HEK293T (cell line): ENCODE results near the gene SHOX.

Source experiments
- ARNT ChIP-seq: fragments of 450-650 bp; IDR thresholded peaks from 2 replicates; pipeline ENCODE4 v1.6.1; 2017; ENCODE audit warnings: mild to moderate bottlenecking
- BHLHE40 ChIP-seq: fragments of 450-650 bp; IDR thresholded peaks from 2 replicates; pipeline ENCODE4 v1.6.1; 2016; ENCODE audit warnings: mild to moderate bottlenecking, moderate library complexity, borderline replicate concordance
- CTBP1 ChIP-seq: fragments of 450-650 bp; IDR thresholded peaks from 2 replicates; pipeline ENCODE4 v1.6.1; 2016; ENCODE audit warnings: borderline replicate concordance
- ELF4 ChIP-seq: fragments of 450-650 bp; IDR thresholded peaks from 2 replicates; pipeline ENCODE4 v1.6.1; 2017; ENCODE audit warnings: antibody characterized with exemption
- FOXA1 ChIP-seq: fragments of 450-650 bp; IDR thresholded peaks from 2 replicates; pipeline ENCODE4 v1.6.1; 2016; ENCODE audit warnings: mild to moderate bottlenecking
- FOXK2 ChIP-seq: fragments of 450-650 bp; IDR thresholded peaks from 2 replicates; pipeline ENCODE4 v1.6.1; 2016; ENCODE audit warnings: mild to moderate bottlenecking
- FOXM1 ChIP-seq: fragments of 450-650 bp; IDR thresholded peaks from 2 replicates; pipeline ENCODE4 v1.6.1; 2017; ENCODE audit warnings: mild to moderate bottlenecking, borderline replicate concordance
- L3MBTL2 ChIP-seq: fragments of 450-650 bp; conservative IDR thresholded peaks from 2 replicates; pipeline ENCODE4 v1.6.1; 2016; ENCODE audit warnings: mild to moderate bottlenecking
- NFRKB ChIP-seq: fragments of 450-650 bp; IDR thresholded peaks from 2 replicates; pipeline ENCODE4 v1.6.1; 2016; ENCODE audit warnings: mild to moderate bottlenecking, moderate library complexity
- SP1 ChIP-seq: fragments of 450-650 bp; IDR thresholded peaks from 2 replicates; pipeline ENCODE4 v1.6.1; 2017
- TARDBP ChIP-seq: fragments of 450-650 bp; IDR thresholded peaks from 2 replicates; pipeline ENCODE4 v1.6.1; 2016
- ZNF384 ChIP-seq: fragments of 450-650 bp; IDR thresholded peaks from 2 replicates; pipeline ENCODE4 v1.6.1; 2016

DNA sequence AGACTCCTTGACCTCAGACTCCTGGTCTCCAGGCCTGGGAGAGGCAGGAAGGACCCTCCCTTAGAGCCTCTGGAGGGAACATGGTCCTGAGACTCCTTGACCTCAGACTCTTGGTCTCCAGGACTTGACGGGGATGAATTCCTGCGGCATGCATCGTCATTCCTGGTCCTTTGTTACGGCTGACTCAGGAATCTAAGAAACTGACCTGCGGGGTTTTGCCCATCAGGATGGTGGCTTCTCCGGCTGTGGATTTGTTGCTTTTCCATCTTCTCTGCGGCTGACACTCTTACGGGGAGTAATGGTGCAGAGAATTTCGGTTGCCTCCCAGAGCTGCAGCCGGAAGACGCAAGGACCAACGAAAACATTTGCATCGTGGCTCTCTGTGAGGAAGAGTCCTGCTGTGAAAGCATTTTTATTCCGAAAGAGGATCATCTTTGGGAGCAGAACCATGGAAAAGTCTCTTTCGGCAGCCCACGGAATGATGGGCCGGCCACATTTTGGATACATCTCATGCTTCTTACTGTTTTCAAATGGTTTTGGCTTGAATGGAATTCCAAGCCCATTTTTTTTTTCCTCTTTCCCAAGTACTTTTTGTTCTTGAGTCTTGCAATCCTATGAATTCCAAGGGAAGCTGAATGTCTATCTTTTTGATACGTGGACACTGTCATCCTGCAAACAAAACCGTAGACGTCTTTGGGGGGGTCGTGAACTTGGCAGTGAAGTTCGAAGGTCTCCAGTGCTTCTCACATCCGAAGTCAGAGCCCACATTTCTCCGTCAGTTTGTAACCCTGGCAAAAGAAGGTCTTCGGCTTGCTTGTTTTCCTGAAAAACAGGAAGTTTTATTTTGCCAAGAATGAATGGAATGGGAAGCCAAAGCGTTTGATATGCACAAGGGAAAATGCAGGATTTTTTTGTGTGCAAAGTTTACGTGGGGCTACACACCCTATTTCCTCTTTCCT, 36.5 kb downstream of the SHOX start:
- TF ChIP-seq NFRKB (no peak), BHLHE40 (no peak), FOXA1 (no peak), ZNF384 (no peak), L3MBTL2 (no peak), ARNT (no peak), FOXK2 (no peak), FOXM1 (no peak), ELF4 (no peak), TARDBP (no peak), SP1 (no peak), CTBP1 (no peak)
